Body of pancreas (tissue), 4 donors: Measurements from ENCODE around the gene SYNJ2.

Experiments
- CTCF ChIP-seq, 7 experiments: fragments of 450-650 bp in 4 of 7; fragments of 200-600 bp in 3 of 7; sonication (generic) in 3 of 7; IDR thresholded peaks; one replicate each; pipeline ENCODE4 v1.5.1; 2016 to 2019; ENCODE audit warnings: antibody characterized with exemption in 7 of 7
- POLR2A ChIP-seq, 3 donors: fragments of 450-650 bp; IDR thresholded peaks; one replicate each; pipeline ENCODE4 v1.6.1; 2016; ENCODE audit warnings: antibody characterized with exemption in 3 of 3, mild to moderate bottlenecking in 2 of 3

GRCh38 chr6:157999168-158000051 lies 17.7 kb downstream of the SYNJ2 start:
- TF ChIP-seq CTCF (IDR thresholded peaks at IDR 0.05) = peak in 3 of 7 experiments; percentile 12 to 38 (median 26)
- no peak for TF ChIP-seq POLR2A (IDR thresholded peaks at IDR 0.05)
